Fibroblast of the aortic adventitia (primary cell): Measurements from ENCODE around the gene PARVG. TPM values are rescaled to one million over a fixed set of nuclear protein-coding genes. Genes with fewer than 3 reads are reported as not detected.

Experiments used
- DNase-seq: peaks from one replicate; pipeline ENCODE4 v3.0.0-alpha.2; 2010; ENCODE audit warnings: low read depth
- H3K4me3 ChIP-seq: 2 replicates; pipeline ENCODE4 v1.5.1; 2011; ENCODE audit warnings: low read depth, mild to moderate bottlenecking, control low read depth, low read length, moderate library complexity
- total RNA-seq: library from RNA; depleted of rRNA; stranded (reverse); fragments of >200 nt; gene quantifications from 2 replicates; pipeline ENCODE4 v1.2.3, GENCODE V29; 2012; ENCODE audit warnings: low replicate concordance
- TF ChIP-seq, protein P1 (sequence below): IDR thresholded peaks from 2 replicates; pipeline ENCODE4 v1.5.1; 2011; ENCODE audit warnings: mild to moderate bottlenecking, low read length, control low read depth, inconsistent platforms; ENCODE audit not compliant: insufficient read depth

The PARVG gene
- total RNA-seq, 1 donor, result not detected

DNA sequence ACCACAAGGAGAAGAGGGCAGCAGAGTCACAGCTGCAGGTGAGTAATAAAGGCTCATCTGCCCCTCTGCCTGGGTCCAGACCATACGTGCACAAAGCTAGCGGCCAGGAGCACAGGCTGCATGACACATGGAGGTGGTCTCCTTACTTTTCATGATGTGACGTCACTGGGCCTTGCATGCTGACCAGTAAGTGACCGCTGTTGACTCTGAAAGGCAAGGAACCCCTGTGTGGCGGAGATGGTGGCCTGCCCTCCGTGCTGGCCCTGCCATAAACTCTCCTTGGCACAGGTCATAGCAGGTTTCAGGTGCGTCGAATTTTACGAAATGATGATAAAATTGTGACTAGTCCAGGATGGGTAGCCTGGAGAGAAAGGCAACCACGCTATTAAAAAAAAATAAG is 7.6 kb upstream of the PARVG start:
- no peak for DNase-seq
- no peak overlapping the region for H3K4me3 ChIP-seq
- TF ChIP-seq, protein P1, sequence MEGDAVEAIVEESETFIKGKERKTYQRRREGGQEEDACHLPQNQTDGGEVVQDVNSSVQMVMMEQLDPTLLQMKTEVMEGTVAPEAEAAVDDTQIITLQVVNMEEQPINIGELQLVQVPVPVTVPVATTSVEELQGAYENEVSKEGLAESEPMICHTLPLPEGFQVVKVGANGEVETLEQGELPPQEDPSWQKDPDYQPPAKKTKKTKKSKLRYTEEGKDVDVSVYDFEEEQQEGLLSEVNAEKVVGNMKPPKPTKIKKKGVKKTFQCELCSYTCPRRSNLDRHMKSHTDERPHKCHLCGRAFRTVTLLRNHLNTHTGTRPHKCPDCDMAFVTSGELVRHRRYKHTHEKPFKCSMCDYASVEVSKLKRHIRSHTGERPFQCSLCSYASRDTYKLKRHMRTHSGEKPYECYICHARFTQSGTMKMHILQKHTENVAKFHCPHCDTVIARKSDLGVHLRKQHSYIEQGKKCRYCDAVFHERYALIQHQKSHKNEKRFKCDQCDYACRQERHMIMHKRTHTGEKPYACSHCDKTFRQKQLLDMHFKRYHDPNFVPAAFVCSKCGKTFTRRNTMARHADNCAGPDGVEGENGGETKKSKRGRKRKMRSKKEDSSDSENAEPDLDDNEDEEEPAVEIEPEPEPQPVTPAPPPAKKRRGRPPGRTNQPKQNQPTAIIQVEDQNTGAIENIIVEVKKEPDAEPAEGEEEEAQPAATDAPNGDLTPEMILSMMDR, result no peak

DNA sequence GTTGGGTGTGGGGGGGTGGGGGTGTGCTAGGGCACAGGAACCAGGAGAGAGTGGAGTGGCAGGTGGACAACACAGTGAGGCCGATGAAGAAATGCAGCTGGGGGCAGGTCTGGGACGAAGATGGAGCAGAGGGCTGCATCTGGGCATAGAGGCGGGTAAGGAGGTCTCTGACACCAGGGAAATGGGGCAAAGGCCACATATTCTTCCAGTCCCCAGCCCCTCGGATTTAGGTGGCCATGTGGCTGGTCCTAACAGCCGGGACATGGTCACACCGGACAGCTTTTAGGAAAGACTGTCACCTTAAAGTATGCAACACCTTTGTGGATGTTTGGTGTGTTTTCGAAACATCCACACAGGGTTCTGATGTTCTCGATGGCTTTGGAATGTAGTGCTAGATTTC is 5.0 kb upstream of the PARVG start:
- H3K4me3 ChIP-seq, result no peak overlapping the region

DNA sequence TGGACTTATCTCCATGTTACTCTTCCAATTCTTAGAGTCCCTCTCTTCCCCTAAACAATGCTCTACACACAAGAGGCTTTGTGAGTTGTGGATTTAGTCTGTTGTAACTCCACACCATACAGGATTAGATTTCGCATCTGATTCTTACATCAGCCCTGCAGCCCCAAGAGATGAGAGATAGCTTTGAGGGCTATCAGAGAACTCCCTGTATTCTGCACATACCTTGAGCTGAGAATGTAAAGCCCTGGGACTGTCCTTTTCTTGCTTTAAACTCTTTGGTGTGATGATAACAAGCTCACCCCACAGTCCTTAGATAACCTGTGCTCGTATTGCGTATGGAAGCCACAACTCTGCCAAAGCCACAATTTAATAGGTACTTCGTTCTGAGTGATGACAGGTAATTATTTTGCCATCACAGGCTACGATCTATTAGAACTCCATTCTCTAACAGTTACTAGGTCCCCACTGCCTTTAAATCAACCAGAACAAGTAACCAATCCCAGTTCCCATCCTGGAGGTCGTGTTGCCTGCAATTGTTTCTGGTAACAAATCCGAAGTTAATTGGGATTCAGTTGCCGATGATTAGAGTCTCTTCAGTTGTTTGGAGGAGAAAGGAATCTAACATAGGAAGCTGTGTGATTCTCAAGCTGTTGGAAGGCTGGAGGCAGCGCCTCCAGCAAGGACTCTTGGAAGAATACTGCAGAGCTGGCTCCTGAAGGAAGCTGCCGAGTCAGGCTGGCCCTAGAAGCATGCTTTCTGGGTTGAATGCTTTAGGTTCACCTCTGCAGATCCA is 1.3 kb upstream of the PARVG start:
- H3K4me3 ChIP-seq, result no peak overlapping the region
- TF ChIP-seq, protein P1, result no peak
- no peak for DNase-seq

More for the DNA sequence above, 5.0 kb upstream of the PARVG start:
- TF ChIP-seq, protein P1, result no peak
- DNase-seq, result no peak

DNA sequence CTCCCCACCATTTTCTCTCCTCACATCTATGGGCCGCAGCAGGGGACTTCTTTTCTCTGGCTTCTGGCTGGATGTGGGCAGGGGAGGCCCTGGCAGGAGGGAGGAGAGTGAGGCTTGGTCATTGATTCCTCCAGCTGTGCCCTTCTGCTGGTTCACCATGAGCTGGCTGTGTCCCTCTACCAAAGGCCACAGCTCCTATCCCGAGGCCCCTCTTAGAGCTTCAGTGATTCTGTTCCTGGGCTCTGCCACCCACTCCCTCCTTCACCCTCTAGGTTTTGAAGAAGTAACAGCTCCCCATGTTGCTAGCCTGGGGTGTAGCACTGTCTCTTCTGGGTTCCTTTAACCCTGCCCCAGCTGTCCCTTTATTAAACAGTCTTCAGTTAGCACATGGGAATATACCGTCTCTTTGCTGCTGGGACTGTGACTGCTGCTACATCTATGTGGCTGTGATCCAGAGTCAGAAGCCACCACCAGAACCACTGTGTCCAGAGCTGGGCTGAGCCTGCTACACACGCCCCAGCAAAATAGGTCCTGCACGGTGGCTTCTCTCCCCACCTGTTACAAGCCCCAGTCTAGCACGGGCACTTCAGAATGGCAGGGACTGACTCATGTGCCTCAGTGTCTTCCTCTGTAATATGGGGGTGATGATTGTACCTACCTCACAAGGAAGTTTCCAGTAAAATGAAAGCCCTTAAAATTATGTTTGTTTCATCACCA is 578 bp upstream of the PARVG start:
- TF ChIP-seq, protein P1, result no peak
- DNase-seq, result no peak
- H3K4me3 ChIP-seq, result no peak overlapping the region

DNA sequence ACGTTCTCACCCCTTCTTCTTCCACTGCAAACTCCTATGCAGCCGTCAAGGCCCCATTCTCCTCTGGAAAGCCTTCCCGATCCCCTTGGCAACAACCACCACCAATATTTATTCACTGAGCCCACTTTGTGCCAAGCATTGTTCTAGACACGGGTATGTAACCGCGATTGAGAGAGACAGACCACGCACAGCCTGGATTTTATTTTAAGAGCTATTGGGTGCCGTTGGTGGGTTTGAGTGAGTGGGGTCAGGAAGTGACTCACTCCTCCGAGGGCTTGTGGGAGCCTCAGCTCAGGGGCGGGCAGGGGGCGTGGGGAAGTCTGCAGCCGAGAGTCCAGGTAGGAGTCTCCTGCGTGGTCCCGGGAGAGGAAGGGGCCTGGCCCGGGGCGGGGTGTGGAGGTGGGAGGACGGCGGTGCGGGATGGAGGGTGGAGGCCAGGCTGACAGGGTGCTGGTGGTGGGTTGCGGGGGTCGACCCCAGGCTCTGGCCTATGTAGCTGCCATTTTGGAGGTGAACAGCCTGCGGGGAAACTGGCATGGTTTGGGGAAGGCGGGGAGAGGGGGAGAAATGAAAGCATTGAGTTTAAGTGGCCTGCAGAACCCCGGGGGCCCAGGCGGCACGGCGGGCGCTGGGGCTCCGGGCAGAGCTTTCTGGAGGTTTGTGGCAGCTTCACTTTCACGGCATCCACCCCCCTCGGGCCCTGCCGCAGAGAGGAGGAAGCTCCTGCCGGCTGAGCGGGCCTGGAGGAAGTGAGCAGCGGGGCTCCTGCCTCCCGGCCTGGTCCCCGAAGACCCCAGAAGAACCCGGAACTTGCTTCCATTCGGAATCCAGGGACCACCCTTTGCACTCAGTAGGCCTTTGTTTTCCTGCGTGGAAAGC is 547 bp downstream of the PARVG start:
- no peak overlapping the region for H3K4me3 ChIP-seq
- DNase-seq, result no peak
- TF ChIP-seq, protein P1, result no peak

DNA sequence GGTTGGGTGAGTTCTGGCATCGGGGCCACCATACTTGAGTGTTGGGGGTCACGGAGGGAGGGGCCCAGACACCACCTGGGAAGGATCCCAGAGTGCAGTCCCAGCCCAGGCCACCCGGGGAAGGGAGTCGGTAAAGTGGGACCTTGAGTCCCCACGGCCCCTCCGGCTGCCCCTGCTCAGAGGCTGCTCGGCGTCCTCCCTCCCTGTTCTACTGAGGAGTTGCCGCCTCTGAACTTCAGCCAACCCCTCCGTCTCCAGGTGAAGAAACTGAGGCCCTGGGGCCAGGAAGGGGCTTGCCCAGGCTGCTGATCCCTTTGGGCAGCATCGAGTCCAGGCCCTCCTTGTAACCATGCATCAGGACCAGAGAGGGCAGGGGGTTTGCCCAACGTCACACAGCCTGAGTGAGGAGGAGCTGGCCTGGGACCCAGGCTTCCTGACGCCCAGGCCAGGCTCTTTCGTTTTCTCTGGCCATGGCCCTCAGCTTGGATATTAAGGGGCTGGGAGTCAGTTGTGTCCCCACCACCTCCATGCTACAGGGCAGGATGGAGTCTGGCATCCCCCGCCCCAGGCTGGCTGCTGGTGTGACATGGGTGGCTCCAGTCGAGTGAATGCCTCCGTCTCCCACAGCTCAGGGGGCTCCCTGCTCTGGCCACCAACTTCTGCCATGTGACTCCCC is 1.3 kb downstream of the PARVG start:
- DNase-seq, result no peak
- H3K4me3 ChIP-seq, result no peak overlapping the region
- TF ChIP-seq, protein P1, result no peak
